HEK293 (cell line): ENCODE results near the gene PXDC1.

Experiments
- CTCF ChIA-PET: fragments of 350-600 bp; formaldehyde crosslinking; extraction: SDS; loops from one replicate; lab custom pipeline; 2021; ENCODE audit warnings: antibody characterized with exemption; lab: Yijun Ruan, JAX
- POLR2A ChIA-PET: fragments of 300-600 bp; formaldehyde crosslinking; extraction: SDS; loops from one replicate; lab custom pipeline; 2020; ENCODE audit warnings: antibody characterized with exemption, inconsistent platforms; lab: Yijun Ruan, JAX
- H3K27ac ChIP-seq: fragments of 200-500 bp; sonication (Bioruptor generic); 2 replicates; pipeline ENCODE4 v1.5.1; 2014; ENCODE audit warnings: low read depth, low read length, control low read depth, inconsistent platforms; ENCODE audit errors: extremely low read depth
- H3K36me3 ChIP-seq, 2 experiments: fragments of 200-500 bp in 1 of 2; sonication (Bioruptor generic) in 1 of 2; 1 replicate in 1 of 2; 2 replicates in 1 of 2; pipeline ENCODE4 v1.5.1; 2014 to 2017; ENCODE audit warnings: inconsistent platforms in 2 of 2, low read length in 2 of 2; ENCODE audit not compliant: control insufficient read depth in 2 of 2, insufficient read depth in 1 of 2
- H3K4me1 ChIP-seq: fragments of 200-500 bp; sonication (Bioruptor generic); 2 replicates; pipeline ENCODE4 v1.5.1; 2014; ENCODE audit warnings: mild to moderate bottlenecking, low read length, inconsistent platforms; ENCODE audit not compliant: control insufficient read depth, insufficient read depth
- H3K4me3 ChIP-seq: 2 replicates; pipeline ENCODE4 v1.5.1; 2011; ENCODE audit warnings: low read depth, mild to moderate bottlenecking, control low read depth, low read length, moderate library complexity
- H3K9me3 ChIP-seq: fragments of 200-500 bp; sonication (Bioruptor generic); 2 replicates; pipeline ENCODE4 v1.5.1; 2014; ENCODE audit warnings: low read depth, low read length, inconsistent platforms; ENCODE audit not compliant: control insufficient read depth, insufficient read depth
- BCL11A ChIP-seq: fragments of 450-650 bp; formaldehyde crosslinking; IDR thresholded peaks from 2 replicates; pipeline ENCODE4 v1.5.1; 2016; ENCODE audit warnings: low read depth, missing biosample characterization, missing genetic modification characterization
- EGR2 ChIP-seq: fragments of 450-650 bp; formaldehyde crosslinking; IDR thresholded peaks from 2 replicates; pipeline ENCODE4 v1.5.1; 2016; ENCODE audit warnings: low read depth, missing biosample characterization, missing genetic modification characterization
- FEZF1 ChIP-seq: fragments of 450-650 bp; formaldehyde crosslinking; IDR thresholded peaks from 2 replicates; pipeline ENCODE4 v1.5.1; 2016; ENCODE audit warnings: missing biosample characterization, missing genetic modification characterization
- INSM2 ChIP-seq: fragments of 450-650 bp; formaldehyde crosslinking; IDR thresholded peaks from 2 replicates; pipeline ENCODE4 v1.5.1; 2016; ENCODE audit warnings: missing biosample characterization, missing genetic modification characterization
- MYNN ChIP-seq: fragments of 450-650 bp; formaldehyde crosslinking; IDR thresholded peaks from 2 replicates; pipeline ENCODE4 v1.5.1; 2016; ENCODE audit warnings: missing biosample characterization, missing genetic modification characterization, borderline replicate concordance
- SCRT1 ChIP-seq: fragments of 450-650 bp; formaldehyde crosslinking; IDR thresholded peaks from 2 replicates; pipeline ENCODE4 v1.5.1; 2016; ENCODE audit warnings: missing biosample characterization, missing genetic modification characterization, borderline replicate concordance
- SP3 ChIP-seq: fragments of 450-650 bp; formaldehyde crosslinking; IDR thresholded peaks from 2 replicates; pipeline ENCODE4 v1.5.1; 2016; ENCODE audit warnings: missing biosample characterization, missing genetic modification characterization
- ZBTB7A ChIP-seq: fragments of 450-650 bp; formaldehyde crosslinking; IDR thresholded peaks from 2 replicates; pipeline ENCODE4 v1.5.1; 2016; ENCODE audit warnings: low read depth, missing biosample characterization, missing genetic modification characterization
- ZFHX2 ChIP-seq: fragments of 450-650 bp; formaldehyde crosslinking; conservative IDR thresholded peaks from 2 replicates; pipeline ENCODE4 v1.5.1; 2016; ENCODE audit warnings: missing biosample characterization, missing genetic modification characterization
- ZNF132 ChIP-seq: fragments of 450-650 bp; formaldehyde crosslinking; IDR thresholded peaks from 2 replicates; pipeline ENCODE4 v1.5.1; 2017; ENCODE audit warnings: missing biosample characterization, missing genetic modification characterization, borderline replicate concordance
- ZNF18 ChIP-seq: fragments of 450-650 bp; formaldehyde crosslinking; IDR thresholded peaks from 2 replicates; pipeline ENCODE4 v1.5.1; 2016; ENCODE audit warnings: missing biosample characterization, missing genetic modification characterization
- ZNF2 ChIP-seq: fragments of 450-650 bp; formaldehyde crosslinking; IDR thresholded peaks from 2 replicates; pipeline ENCODE4 v1.5.1; 2016; ENCODE audit warnings: missing biosample characterization, missing genetic modification characterization
- ZNF362 ChIP-seq: fragments of 450-650 bp; formaldehyde crosslinking; IDR thresholded peaks from 2 replicates; pipeline ENCODE4 v1.5.1; 2016; ENCODE audit warnings: missing biosample characterization, missing genetic modification characterization
- ZNF366 ChIP-seq: fragments of 450-650 bp; formaldehyde crosslinking; conservative IDR thresholded peaks from 2 replicates; pipeline ENCODE4 v1.5.1; 2016; ENCODE audit warnings: missing biosample characterization, missing genetic modification characterization
- ZNF398 ChIP-seq: fragments of 450-650 bp; formaldehyde crosslinking; IDR thresholded peaks from 2 replicates; pipeline ENCODE4 v1.5.1; 2017; ENCODE audit warnings: missing biosample characterization, missing genetic modification characterization
- ZNF473 ChIP-seq: fragments of 450-650 bp; formaldehyde crosslinking; IDR thresholded peaks from 2 replicates; pipeline ENCODE4 v1.5.1; 2017; ENCODE audit warnings: missing biosample characterization, missing genetic modification characterization
- ZNF544 ChIP-seq: fragments of 450-650 bp; formaldehyde crosslinking; IDR thresholded peaks from 2 replicates; pipeline ENCODE4 v1.5.0; 2017; ENCODE audit warnings: missing biosample characterization, missing genetic modification characterization
- ZNF560 ChIP-seq: fragments of 450-650 bp; formaldehyde crosslinking; IDR thresholded peaks from 2 replicates; pipeline ENCODE4 v1.5.1; 2017; ENCODE audit warnings: missing biosample characterization, missing genetic modification characterization, borderline replicate concordance
- ZNF561 ChIP-seq: fragments of 450-650 bp; IDR thresholded peaks from 2 replicates; pipeline ENCODE4 v1.5.1; 2018; ENCODE audit warnings: missing biosample characterization, missing genetic modification characterization, borderline replicate concordance
- ZNF571 ChIP-seq: fragments of 450-650 bp; formaldehyde crosslinking; IDR thresholded peaks from 2 replicates; pipeline ENCODE4 v1.5.0; 2017; ENCODE audit warnings: missing biosample characterization, missing genetic modification characterization
- ZNF621 ChIP-seq: fragments of 450-650 bp; formaldehyde crosslinking; IDR thresholded peaks from 2 replicates; pipeline ENCODE4 v1.5.1; 2017; ENCODE audit warnings: missing biosample characterization, missing genetic modification characterization
- ZNF624 ChIP-seq: fragments of 450-650 bp; formaldehyde crosslinking; IDR thresholded peaks from 2 replicates; pipeline ENCODE4 v1.5.1; 2017; ENCODE audit warnings: missing biosample characterization, missing genetic modification characterization
- ZNF670 ChIP-seq: fragments of 450-650 bp; formaldehyde crosslinking; IDR thresholded peaks from 2 replicates; pipeline ENCODE4 v1.5.1; 2016; ENCODE audit warnings: missing biosample characterization, missing genetic modification characterization, low read depth
- ZNF701 ChIP-seq: fragments of 450-650 bp; formaldehyde crosslinking; IDR thresholded peaks from 2 replicates; pipeline ENCODE4 v1.5.1; 2016; ENCODE audit warnings: missing biosample characterization, missing genetic modification characterization
- ZNF707 ChIP-seq: fragments of 450-650 bp; formaldehyde crosslinking; IDR thresholded peaks from 2 replicates; pipeline ENCODE4 v1.5.1; 2016; ENCODE audit warnings: missing biosample characterization, missing genetic modification characterization
- ZNF830 ChIP-seq: fragments of 450-650 bp; IDR thresholded peaks from 2 replicates; pipeline ENCODE4 v1.5.0; 2018; ENCODE audit warnings: missing biosample characterization, missing genetic modification characterization, low read depth, mild to moderate bottlenecking, moderate library complexity

PXDC1 gene

GRCh38 chr6:3724451-3725144 lies 26.9 kb downstream of the PXDC1 start:
- Histone ChIP-seq H3K9me3 (no peaks in the 10 kb centered on the region), H3K27ac (no peak overlapping the region), H3K4me1 (no peaks in the 10 kb centered on the region), H3K36me3 (peaks cover 0 to 42% of the 10 kb centered on the region in 2 experiments; a peak in 1 of 3 replicates), H3K4me3 (no peak overlapping the region)
- CTCF ChIA-PET, result interaction anchor here (0.6 to 0.7 kb wide), 2 partner anchors 13 to 21 kb away, joined by 3 to 4 read pairs; no protein-coding TSS in a partner anchor
- POLR2A ChIA-PET, result no interaction called here
- TF ChIP-seq ZNF544 (tag by site-specific recombination) (no peak), ZFHX2 (tag by site-specific recombination) (peak; percentile 83), EGR2 (tag by site-specific recombination) (peak; percentile 75)

GRCh38 chr6:3723966-3724365 lies 27.5 kb downstream of the PXDC1 start:
- no peak overlapping the region for H3K4me3 ChIP-seq
- TF ChIP-seq ZNF670 (tag by site-specific recombination), result no peak
- no peak for TF ChIP-seq ZNF830 (tag by site-specific recombination)
- TF ChIP-seq ZNF560 (tag by site-specific recombination), result no peak
- TF ChIP-seq ZNF362 (tag by site-specific recombination), result no peak
- TF ChIP-seq ZNF571 (tag by site-specific recombination), result no peak
- no peak for TF ChIP-seq ZNF624 (tag by site-specific recombination)
- TF ChIP-seq ZNF366 (tag by site-specific recombination), result no peak
- H3K9me3 ChIP-seq, result no peaks in the 10 kb centered on the region
- no peak overlapping the region for H3K27ac ChIP-seq
- CTCF ChIA-PET, result interaction anchor here (0.6 kb wide), 1 partner anchor 13 kb away, joined by 3 read pairs; no protein-coding TSS in a partner anchor
- peaks cover 0 to 42% of the 10 kb centered on the region in 2 experiments; a peak in 1 of 3 replicates for H3K36me3 ChIP-seq
- H3K4me1 ChIP-seq, result no peaks in the 10 kb centered on the region
- POLR2A ChIA-PET, result no interaction called here

GRCh38 chr6:3723251-3723650 lies 28.3 kb downstream of the PXDC1 start:
- Histone ChIP-seq H3K27ac (no peak overlapping the region), H3K9me3 (no peaks in the 10 kb centered on the region), H3K4me3 (no peak overlapping the region), H3K36me3 (peaks cover 0 to 42% of the 10 kb centered on the region in 2 experiments; a peak in 1 of 3 replicates), H3K4me1 (no peaks in the 10 kb centered on the region)
- ChIA-PET POLR2A (no interaction called here), CTCF (interaction anchor here (0.7 to 2.4 kb wide), 3 partner anchors 9 to 1902 kb away, joined by 3 to 7 read pairs (median 4); no protein-coding TSS in a partner anchor)
- no peak for TF ChIP-seq ZNF473 (tag by site-specific recombination)
- no peak for TF ChIP-seq ZNF701
- TF ChIP-seq FEZF1 (tag by site-specific recombination), result no peak
- no peak for TF ChIP-seq SCRT1
- no peak for TF ChIP-seq ZNF670 (tag by site-specific recombination)
- TF ChIP-seq ZBTB7A (tag by site-specific recombination), result no peak
- TF ChIP-seq BCL11A (tag by site-specific recombination), result no peak
- TF ChIP-seq ZNF18, result no peak
- TF ChIP-seq SP3, result no peak
- TF ChIP-seq ZNF132 (tag by site-specific recombination), result no peak
- no peak for TF ChIP-seq ZNF2
- no peak for TF ChIP-seq ZNF561
- TF ChIP-seq ZNF398 (tag by site-specific recombination), result no peak
- TF ChIP-seq ZNF707, result no peak
- no peak for TF ChIP-seq ZNF621 (tag by site-specific recombination)
- TF ChIP-seq INSM2 (tag by site-specific recombination), result no peak
- no peak for TF ChIP-seq MYNN
